ENCODE results near the gene TTYH2. TPM values are rescaled to one million over a fixed set of nuclear protein-coding genes. Genes with fewer than 3 reads are reported as not detected.

The TTYH2 gene
- total RNA-seq, 1 donor from 2014 or later, result 16.8 TPM

GRCh38 chr17:74197801-74198200 is 15.6 kb upstream of the TTYH2 start:
- Mint-ChIP-seq H3K4me1 (peaks cover 5% of the 10 kb centered on the region), H3K27me3 (ENCODE audit: low read depth) (peaks cover 74% of the 10 kb centered on the region), H3K4me3 (no peak overlapping the region), H3K36me3 (no peaks in the 10 kb centered on the region), H3K9me3 (no peaks in the 10 kb centered on the region), H3K27ac (no peak overlapping the region)
- no peak for TF ChIP-seq CTCF (IDR thresholded peaks at IDR 0.05; ENCODE audit: unreplicated experiment)
- DNase-seq (ENCODE audit: low spot score in 2 of 2, unreplicated experiment in 2 of 2), result no peak

- Mint-ChIP-seq H3K27me3 (ENCODE audit: low read depth) (peaks cover 66% of the 10 kb centered on the region), H3K9me3 (no peaks in the 10 kb centered on the region), H3K4me1 (peaks cover 12% of the 10 kb centered on the region), H3K36me3 (peaks cover 2% of the 10 kb centered on the region), H3K4me3 (no peak overlapping the region), H3K27ac (no peak overlapping the region)
- no peak for TF ChIP-seq CTCF (IDR thresholded peaks at IDR 0.05; ENCODE audit: unreplicated experiment)
- no peak for DNase-seq (ENCODE audit: low spot score in 2 of 2, unreplicated experiment in 2 of 2)
Observed at GRCh38 chr17:74198694-74199093, 14.7 kb upstream of the TTYH2 start.

- TF ChIP-seq CTCF (IDR thresholded peaks at IDR 0.05; ENCODE audit: unreplicated experiment), result peak; percentile 94
- H3K36me3 Mint-ChIP-seq, result peaks cover 2% of the 10 kb centered on the region
- H3K4me3 Mint-ChIP-seq, result no peak overlapping the region
- H3K27ac Mint-ChIP-seq, result no peak overlapping the region
- H3K9me3 Mint-ChIP-seq, result no peaks in the 10 kb centered on the region
- H3K27me3 Mint-ChIP-seq (ENCODE audit: low read depth), result peaks cover 61% of the 10 kb centered on the region
- H3K4me1 Mint-ChIP-seq, result peaks cover 12% of the 10 kb centered on the region
- DNase-seq (ENCODE audit: low spot score in 2 of 2, unreplicated experiment in 2 of 2), result peak; percentile 59 to 87
Observed at GRCh38 chr17:74199306-74200092, 13.9 kb upstream of the TTYH2 start.

- Mint-ChIP-seq H3K4me3 (no peak overlapping the region), H3K36me3 (peaks cover 5% of the 10 kb centered on the region), H3K27me3 (ENCODE audit: low read depth) (peaks cover 55% of the 10 kb centered on the region), H3K4me1 (peaks cover 17% of the 10 kb centered on the region), H3K27ac (no peak overlapping the region), H3K9me3 (no peaks in the 10 kb centered on the region)
- TF ChIP-seq CTCF (IDR thresholded peaks at IDR 0.05; ENCODE audit: unreplicated experiment), result no peak
- no peak for DNase-seq (ENCODE audit: low spot score in 2 of 2, unreplicated experiment in 2 of 2)
Observed at GRCh38 chr17:74200112-74200511, 13.3 kb upstream of the TTYH2 start.

GRCh38 chr17:74201250-74201649 is 12.1 kb upstream of the TTYH2 start:
- Mint-ChIP-seq H3K27me3 (ENCODE audit: low read depth) (peaks cover 44% of the 10 kb centered on the region), H3K4me3 (no peak overlapping the region), H3K9me3 (no peaks in the 10 kb centered on the region), H3K36me3 (peaks cover 11% of the 10 kb centered on the region), H3K27ac (no peak overlapping the region), H3K4me1 (peaks cover 22% of the 10 kb centered on the region)
- no peak for TF ChIP-seq CTCF (IDR thresholded peaks at IDR 0.05; ENCODE audit: unreplicated experiment)
- no peak for DNase-seq (ENCODE audit: low spot score in 2 of 2, unreplicated experiment in 2 of 2)
